Right kidney (tissue), 1 donor: Measurements from ENCODE around the gene HECA.

Experiments
- DNase-seq: peaks from one replicate; pipeline ENCODE4 v3.0.0-alpha.2; 2016

The HECA gene

DNA sequence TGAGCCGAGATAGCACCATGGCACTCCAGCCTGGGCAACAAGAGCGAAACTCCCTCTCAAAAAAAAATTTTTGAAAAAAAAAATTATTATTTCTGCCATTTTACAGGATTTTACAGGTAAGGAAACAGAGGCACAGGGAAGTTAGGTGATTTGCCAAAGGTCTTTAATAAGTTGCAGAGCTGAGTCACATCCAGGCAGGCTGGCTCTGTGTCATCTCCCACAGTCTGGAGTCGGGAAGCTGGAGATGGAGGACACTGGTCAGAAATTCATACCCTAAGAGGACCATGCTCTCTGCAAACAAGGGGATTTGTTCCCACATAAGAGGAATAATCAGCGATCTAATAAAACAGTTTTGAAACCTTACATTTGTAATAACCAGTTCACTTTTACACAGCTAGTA, 24.1 kb downstream of the HECA start:
- DNase-seq: no peak

DNA sequence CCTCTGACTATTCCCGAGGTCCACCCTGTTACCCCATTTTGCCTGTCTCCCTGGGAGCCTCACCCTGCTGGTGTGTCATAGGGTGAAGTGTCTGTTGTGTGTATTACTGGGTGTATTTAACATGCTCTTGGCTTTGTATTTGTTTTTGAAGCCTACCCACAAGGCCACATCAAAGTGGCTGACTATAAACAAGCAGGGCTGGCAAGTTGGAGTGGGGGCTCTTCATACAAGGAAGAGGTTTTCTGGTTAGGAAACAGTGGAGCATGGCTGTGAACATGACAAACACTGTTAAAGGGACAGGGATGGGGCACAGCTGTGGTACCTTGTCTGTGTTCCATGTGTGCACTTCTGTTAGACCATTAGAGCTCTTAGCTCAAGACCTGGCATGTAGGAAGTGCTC, 26.3 kb downstream of the HECA start:
- DNase-seq: no peak

DNA sequence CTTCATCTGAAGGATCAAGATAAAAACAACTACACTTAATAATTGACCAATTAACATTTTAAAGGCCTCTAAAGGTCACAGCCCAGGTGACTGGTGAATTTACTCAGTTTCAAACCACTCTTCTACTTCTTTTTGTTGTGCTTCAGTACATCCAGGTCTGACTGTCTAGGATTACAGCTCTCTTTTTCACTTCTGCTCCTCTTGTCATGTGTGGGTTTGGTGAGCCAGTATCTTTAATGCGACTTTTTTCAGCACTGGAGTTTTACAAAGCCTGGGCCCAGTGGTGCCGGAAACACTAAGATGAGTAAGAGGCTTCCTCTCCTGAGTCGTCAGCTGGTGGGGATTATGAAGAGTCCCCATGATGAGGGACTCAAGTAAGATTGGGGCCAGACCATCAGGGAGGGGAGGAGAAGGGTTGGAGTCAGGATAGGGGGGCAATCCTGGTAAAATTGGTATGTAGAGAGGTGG, 27.0 kb downstream of the HECA start:
- no peak for DNase-seq

DNA sequence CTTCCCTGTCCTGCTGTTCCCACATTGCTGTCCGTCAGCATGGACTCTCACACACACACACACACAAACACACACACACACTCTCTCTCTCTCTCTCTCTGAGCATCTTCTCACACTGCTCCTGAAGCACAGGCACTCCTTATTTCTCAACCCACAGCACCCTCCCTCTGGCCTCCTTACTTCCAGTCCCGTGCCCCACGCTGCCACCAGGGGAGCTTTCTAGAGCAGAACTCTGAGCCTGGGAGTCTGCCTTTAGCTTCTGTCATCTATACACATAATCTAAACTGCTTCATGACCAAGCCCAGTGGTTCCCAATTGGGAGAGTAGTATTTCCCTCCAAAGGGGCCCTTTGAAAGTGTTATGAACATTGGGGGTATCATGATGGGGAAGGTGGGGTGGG, 29.1 kb downstream of the HECA start:
- DNase-seq: no peak

DNA sequence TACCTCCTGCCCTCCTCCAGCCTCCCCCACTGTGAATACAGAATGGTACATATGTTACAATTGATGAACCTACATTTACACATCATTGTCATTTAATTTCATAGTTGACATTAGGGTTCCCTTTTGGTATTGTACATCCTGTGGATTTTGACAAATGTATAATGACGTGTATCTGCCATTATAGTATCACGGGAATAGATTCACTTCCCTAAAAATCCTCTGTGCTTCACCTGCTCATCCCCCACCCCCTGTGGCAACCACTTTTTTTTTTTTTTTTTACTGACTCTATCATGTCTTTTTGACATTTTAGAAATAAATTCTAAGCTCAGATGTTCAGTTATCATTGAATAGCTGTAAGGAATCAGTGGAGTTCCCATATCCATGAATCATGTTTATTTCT, 30.4 kb downstream of the HECA start:
- no peak for DNase-seq

DNA sequence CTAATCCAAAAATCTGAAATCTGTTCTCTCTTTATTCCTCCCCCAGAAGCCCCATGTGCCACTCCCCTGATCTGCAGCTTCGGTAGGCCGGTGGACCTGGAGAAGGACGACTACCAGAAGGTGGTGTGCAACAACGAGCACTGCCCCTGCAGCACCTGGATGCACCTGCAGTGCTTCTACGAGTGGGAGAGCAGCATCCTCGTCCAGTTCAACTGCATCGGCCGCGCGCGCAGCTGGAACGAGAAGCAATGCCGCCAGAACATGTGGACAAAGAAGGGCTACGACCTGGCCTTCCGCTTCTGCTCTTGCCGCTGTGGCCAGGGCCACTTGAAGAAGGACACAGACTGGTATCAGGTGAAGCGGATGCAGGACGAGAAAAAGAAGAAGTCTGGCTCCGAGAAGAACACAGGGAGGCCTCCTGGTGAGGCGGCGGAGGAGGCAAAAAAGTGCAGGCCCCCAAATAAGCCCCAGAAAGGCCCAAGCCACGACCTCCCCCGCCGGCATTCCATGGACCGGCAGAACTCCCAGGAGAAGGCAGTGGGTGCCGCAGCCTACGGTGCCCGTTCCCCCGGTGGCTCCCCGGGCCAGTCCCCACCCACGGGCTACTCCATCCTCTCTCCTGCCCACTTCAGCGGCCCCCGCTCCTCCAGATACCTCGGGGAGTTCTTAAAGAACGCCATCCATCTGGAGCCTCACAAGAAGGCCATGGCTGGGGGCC, 31.5 kb downstream of the HECA start:
- DNase-seq: no peak

DNA sequence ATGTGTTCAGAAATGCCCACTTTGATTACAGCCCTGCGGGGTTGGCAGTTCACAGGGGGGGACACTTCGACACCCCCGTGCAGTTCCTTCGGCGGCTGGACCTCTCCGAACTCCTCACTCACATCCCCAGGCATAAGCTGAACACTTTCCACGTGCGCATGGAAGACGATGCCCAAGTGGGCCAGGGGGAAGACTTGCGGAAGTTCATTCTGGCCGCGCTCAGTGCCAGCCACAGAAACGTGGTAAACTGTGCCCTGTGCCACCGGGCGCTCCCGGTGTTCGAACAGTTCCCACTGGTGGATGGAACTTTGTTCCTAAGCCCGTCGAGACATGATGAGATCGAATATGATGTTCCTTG, 32.1 kb downstream of the HECA start:
- no peak for DNase-seq

DNA sequence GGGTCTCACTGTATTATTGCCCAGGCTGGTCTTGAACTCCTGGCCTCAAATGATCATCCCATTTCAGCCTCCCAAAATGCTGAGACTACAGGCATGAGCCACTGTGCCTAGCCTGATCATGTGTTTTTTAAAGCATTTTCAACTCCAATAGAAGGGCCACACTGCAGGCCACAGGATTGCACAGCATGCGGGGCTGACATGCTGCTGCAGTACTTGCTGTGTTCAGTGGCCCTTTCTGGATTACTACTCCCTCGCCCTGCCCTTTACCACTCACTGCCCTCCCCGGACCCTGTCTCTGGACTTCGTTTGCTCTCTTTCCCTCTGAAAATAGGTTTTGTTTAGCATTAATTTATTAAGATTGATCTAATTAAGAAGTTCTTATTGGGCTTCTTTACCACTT, 37.3 kb downstream of the HECA start:
- no peak for DNase-seq

DNA sequence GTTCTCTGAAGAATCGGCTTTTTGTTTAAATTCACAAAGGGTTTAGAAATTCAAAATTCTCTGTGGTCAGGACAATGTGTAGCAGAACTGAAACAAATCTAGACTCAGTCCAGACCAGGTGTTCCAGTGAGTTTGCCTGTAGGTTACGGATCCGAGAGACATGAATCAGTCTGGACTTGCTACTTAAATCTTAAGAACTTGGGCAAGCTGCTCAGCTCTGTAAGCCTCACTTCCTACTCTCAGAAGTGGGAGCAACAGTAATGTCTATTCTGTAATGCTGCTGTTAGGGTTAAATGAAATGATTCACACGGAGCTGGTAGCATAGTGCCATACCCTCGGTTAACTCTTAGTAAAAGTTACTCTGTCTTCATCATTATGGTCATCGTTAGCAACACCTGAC, 37.7 kb downstream of the HECA start:
- no peak for DNase-seq

DNA sequence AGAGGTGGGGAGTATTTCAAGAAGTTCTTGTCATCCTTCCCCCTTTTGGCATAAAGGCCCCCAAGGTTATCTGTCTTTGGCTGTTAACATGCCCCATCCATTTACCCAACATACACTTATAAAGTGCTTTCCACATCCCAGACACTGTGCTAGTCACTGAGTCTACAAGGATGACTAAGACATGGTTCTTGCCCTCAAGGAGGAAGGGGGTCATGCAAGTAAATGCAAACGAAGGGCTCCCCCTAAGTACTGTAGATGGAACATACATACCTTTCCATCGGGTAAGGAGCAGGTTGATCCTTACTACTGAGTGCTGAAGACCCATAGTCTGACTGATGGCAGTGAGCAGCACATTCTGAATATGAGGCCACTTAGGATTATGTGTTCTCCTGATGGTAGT, 38.3 kb downstream of the HECA start:
- no peak for DNase-seq

DNA sequence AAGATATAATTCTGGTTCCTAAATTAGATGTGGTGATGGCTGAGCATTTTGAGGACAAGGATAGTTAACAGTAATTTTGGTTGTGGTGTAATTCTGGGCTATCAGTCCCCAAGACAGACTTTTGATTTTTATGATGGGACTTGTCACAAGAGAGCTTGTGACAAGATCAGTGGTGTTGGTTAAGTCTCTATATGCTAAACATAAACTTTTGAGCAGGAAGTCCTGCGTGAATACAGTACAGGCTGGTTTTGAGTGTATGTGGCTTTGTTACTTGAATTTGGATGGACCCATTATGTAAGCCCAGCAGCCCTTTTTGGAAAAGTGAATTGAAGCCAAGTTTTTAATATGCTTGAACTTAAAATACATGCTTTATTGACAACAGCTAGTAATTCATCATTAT, 38.9 kb downstream of the HECA start:
- DNase-seq: no peak

DNA sequence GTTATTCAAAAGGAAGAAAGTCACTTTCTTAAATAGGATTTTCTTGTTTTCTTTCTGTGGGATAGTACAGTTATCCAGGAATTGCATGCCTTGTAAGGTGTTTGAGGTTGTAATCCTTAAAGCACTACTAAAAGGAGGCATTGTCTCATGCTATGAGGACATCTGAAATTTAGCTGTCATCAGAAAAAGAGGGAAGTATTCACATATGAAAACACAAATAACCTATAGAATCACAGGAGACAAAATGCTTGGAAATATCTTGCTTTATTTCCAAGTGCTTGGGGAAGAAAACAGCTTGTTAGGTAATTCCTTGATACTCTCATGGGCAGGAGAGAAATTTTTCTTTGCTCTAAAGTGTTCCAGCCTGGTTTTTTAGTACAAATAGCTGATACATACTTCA, 40.1 kb downstream of the HECA start:
- DNase-seq: no peak

DNA sequence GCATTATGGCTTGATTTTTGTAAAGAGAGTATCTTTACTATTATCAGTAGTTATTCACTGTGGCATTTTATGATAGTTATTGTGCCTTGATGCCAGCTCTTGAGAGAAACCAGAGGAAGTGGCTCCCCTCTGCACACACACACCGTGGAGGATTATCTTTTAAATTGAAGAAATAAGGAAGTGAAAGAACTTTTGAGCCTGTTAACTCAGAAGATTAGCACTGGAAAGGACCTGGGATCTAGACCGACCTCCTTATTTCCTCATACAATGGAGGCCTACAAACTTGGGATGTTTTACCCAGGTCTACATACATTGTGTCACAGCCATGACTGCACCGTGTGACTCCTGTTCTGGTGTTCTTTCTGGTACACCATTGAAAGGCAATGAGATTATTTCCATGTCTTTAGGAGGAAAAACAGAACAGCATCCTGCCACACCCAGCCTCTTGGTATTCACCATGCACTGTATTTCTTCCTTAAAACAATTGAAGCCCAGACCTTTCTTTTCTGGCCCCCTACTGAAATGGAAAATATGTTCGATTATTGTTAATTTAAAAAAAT, 40.6 kb downstream of the HECA start:
- DNase-seq: no peak

DNA sequence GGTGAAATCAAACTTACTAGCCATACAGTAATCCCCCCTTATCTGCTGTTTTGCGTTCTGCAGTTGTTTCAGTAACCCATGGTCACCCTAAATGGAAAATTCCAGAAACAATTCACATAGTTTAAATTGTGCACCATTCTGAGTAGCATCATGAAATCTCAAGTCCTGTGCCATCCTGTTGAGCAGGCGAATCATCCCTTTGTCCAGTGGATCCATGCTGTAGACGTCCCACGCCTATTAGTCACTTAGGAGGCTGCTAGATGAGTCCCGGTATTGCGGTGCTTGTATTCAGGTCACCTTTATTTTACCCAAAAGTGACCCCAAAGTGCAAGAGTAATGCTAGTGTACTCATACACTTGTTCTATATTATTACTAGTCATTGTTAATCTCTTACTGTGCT, 46.4 kb downstream of the HECA start:
- no peak for DNase-seq

DNA sequence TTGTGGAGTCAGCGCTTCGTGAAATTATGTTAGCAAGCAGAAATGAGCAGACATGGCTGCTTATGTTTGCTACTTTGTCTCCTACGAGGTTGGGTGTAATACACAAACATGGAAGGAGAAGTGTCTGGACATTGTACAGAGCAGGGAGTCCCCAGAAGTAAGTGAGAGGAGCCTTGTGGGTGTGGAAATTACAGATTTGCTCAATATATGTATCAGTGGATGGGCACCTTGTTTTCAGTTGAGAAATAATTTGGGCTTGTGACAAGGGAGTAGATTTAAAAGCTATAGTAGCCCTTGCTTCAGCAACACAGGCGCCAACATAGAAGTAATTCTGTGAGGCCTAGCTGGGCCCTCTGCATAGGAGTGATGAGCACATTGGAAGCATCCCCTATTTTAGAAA, 49.2 kb downstream of the HECA start:
- DNase-seq: no peak

DNA sequence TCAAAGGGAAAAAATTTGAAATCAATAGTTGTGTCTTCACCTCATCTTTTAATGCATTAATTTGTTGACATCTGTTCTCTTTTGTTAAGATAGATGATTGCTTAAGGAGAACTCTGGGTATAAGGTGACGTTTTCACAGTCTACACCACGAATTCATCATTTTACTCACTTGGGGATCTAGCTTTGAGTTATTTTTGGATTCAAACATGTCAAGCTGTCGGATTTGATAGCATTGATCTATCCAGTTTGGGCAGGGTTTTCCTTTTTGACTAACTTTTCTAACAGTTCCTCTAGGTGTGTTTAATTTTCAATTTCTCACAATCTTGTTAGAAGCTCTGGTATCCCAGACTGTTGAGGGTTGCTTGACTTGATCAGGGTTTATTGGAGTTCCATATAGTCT, 49.6 kb downstream of the HECA start:
- no peak for DNase-seq

DNA sequence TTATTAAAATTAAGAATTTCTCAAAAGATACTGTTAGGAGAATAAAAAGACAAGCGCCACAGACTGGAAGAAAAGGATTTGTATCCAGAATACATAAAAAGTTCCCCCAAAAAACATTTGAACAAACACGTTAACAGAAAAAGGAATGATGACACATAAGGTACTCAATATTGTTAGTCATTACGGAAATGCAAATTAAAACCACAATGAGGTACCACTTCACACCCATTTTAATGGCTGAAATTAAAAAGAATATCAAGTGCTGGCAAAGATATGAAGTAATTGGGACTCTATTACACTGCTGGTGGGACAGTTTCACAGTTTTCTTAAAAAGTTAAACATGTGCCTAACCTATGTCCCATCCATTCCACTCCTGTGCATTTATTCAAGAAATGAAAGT, 51.4 kb downstream of the HECA start:
- DNase-seq: no peak

DNA sequence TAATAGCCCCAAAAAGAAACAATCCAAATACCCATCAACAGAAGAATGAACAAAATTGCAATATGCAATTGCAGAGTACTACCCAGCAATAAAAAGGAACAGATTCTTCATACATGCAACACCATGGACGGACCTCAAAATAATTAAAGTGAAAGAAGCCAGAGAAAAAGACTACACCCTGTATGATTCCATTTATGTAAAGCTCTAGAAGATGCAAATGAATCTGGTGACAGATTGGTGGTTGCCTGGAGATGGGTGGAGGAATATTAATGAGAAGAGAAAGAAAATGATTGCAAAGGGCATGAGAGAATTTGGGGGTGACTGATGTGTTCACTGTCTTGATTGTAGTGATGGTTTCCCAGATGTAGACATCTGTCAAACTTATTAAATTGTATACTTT, 51.8 kb downstream of the HECA start:
- no peak for DNase-seq

DNA sequence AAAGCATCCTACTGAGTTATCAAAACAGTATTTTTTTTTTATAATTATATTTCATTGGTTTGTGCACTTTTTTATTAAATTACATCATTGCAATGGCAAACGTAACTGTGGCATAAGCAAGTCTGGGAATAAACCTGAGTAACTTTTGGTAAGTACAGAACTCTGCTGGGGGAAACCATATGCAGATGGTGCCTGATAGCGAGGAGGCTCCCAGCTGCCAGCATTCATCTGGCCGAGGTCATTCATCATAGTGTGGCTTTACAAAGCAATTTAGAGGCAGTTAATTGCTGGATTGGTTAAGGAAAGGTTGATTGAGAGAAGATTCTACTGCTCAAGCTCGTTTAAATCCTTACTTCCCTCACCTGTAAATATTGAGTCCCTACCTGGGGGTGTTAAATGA, 52.6 kb downstream of the HECA start:
- DNase-seq: no peak

DNA sequence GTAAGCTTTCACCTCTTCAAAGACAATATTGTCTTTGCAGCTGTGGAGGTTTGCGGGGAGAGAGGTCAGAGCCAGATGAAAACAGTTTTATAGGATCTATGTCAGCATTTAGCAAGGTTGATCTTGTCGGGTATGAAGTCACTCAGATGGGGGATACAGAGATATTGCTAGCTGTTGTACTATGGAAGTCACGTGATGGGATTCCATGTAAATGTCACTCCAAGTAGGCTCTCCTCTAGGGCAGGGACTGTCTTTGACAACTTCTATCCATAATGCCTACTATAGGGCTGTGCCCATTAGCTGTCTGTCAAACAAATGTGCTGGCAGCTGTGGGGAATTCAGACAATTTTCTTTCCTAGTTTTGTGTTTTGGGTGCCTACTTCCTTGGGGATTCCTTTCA, 54.8 kb downstream of the HECA start:
- DNase-seq: no peak

DNA sequence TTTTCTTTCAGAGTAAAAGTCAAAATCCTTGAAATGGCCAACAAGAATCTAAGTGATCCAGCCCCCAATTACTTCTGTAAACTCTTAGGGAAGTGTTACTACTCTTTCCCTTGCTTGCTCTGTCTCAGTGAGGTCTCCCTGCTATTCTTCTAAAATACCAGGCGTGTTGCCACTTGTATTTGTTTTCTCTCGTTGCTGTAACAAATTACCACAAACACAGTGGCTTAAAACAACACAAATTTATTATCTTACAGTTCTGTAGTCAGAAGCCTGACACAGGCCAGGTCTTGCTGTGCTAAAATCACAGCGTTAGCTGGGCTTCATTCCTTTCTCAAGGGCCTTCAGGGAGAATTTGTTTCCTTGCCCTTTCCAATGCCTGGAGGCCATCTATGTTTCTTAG, 59.9 kb downstream of the HECA start:
- DNase-seq: no peak

DNA sequence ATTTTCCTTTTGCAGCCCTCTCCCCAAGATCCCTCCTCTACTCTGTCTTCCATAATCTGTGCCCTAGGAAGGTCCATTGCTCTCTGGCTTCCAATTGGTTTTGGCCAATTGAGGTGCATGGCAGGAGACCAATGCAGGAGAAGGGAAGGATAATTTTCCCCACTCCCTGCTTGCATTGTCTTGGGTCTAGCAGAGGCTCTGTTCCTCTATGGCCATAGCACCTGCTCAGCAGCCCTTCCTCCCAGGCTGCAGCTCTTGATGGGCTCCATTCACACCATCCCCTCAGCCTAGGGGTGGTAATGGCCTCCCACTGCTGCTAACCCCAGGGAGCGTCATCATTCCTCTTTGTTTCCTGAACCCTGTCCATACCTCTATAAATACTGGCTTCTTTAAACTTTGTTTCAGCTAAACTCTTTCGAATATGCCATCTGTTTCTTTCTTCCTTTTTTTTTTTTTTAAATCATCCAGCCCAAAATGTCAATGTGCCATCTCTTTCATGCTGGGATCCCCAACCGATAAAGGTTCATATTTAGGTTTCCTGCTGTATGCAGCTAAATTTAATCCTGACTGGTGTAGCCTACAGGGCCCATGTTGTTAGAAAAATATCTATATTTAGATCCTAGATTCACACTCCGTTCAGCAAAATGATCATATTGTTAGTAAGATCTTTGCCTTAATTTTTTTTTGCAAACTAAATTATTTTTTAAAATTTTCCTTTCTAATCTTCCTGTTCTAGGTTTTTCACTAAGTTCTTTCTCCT, 63.8 kb downstream of the HECA start:
- no peak for DNase-seq

DNA sequence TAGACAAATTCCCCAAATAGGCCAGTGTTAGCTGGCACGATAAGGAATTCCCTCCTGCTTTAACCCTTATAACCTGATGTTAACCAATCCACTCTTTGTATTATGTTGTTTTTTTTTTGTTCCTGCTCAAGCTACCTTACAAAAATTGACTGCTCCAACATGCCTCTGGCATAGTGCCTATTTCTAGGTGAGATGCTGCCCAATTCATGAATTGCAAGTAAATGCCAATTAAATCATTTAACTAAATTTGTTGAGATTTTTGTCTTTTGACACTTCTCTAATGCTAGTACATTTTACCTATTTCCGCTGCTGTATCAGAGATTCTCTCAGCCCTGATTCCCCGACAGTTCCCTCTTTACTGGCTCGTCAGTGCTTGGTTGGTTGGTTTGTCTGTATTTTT, 66.5 kb downstream of the HECA start:
- DNase-seq: no peak

DNA sequence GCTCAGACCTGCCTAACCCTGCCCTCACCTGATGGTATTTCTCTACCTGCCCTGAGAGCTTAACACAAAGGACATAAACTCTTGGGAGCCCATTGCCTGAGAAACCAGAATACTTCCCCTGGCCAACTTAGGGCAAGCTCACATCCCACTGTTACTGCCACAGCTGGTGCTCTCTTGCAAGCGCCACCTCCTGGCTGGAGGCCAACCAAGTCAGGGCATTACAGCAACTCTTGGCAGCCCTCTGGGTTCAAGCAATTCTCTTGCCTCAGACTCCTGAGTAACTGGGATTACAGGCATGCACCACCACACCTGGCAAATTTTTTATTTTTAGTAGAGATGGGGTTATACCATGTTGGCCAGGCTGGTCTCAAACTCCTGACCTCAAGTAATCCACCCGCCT, 70.1 kb downstream of the HECA start:
- DNase-seq: no peak
